ENCODE results near the gene CERK. TPM values are rescaled to one million over a fixed set of nuclear protein-coding genes. Genes with fewer than 3 reads are reported as not detected.
"Not testable (repeated sequence)": the region's sequence is repeated elsewhere in the genome, so short reads cannot be mapped to it uniquely, and the experiment has no call there.

Gene CERK
- total RNA-seq, 4 donors from 2014 or later, result 14.6 to 34.0 (median 26.6) TPM

GRCh38 chr22:46736705-46737104 lies 1.3 kb downstream of the CERK start:
- no peak for DNase-seq
- H3K27me3 ChIP-seq, result no peaks in the 10 kb centered on the region
- WGBS, 2 donors, result 34 to 43% methylated on average over 7 of the region's 8 CpGs
- TF ChIP-seq POLR2A (IDR thresholded peaks at IDR 0.05), result no peak
- no peak for TF ChIP-seq CTCF (IDR thresholded peaks at IDR 0.05)
- no peaks in the 10 kb centered on the region for H3K9me3 ChIP-seq
- H3K4me3 ChIP-seq, result peak overlapping the region; percentile 77 to 100 (median 88)
- no peaks in the 10 kb centered on the region for H3K36me3 ChIP-seq
- H3K4me1 ChIP-seq, result peaks cover 53 to 81% (median 57%) of the 10 kb centered on the region in 3 donors
- H3K27ac ChIP-seq, result peak overlapping the region; percentile 78 to 98 (median 86)
- intact Hi-C loops (cut with DNase I), result no loop called here

GRCh38 chr22:46735747-46736608 lies 2.1 kb downstream of the CERK start:
- Histone ChIP-seq H3K27me3 (no peaks in the 10 kb centered on the region), H3K4me3 (peak overlapping the region in 3 of 4 donors; percentile 78 to 100 (median 97)), H3K4me1 (peaks cover 60 to 88% (median 65%) of the 10 kb centered on the region in 3 donors), H3K27ac (peak overlapping the region; percentile 78 to 98 (median 86)), H3K9me3 (no peaks in the 10 kb centered on the region), H3K36me3 (no peaks in the 10 kb centered on the region)
- WGBS, 2 donors, result 52 to 75% methylated on average over 2 to 7 of the region's 13 CpGs
- intact Hi-C loops (cut with DNase I), result no loop called here
- TF ChIP-seq CTCF (IDR thresholded peaks at IDR 0.05), result no peak
- no peak for TF ChIP-seq POLR2A (IDR thresholded peaks at IDR 0.05)
- DNase-seq, result no peak

- 27 to 31% methylated on average over 8 to 12 of the region's 12 CpGs for WGBS, 2 donors
- H3K27me3 ChIP-seq, result no peaks in the 10 kb centered on the region
- no peaks in the 10 kb centered on the region for H3K36me3 ChIP-seq
- no peak for DNase-seq
- no peak for TF ChIP-seq POLR2A (IDR thresholded peaks at IDR 0.05)
- TF ChIP-seq CTCF (IDR thresholded peaks at IDR 0.05), result no peak
- intact Hi-C loops (cut with DNase I), result no loop called here
- H3K4me1 ChIP-seq, result peaks cover 63 to 93% (median 74%) of the 10 kb centered on the region in 3 donors
- H3K27ac ChIP-seq, result peak overlapping the region; percentile 78 to 98 (median 86)
- peak overlapping the region in 2 of 4 donors; percentile 97 to 100 for H3K4me3 ChIP-seq
- H3K9me3 ChIP-seq, result no peaks in the 10 kb centered on the region
Measured at GRCh38 chr22:46734830-46735453, 3.1 kb downstream of the CERK start.

- intact Hi-C loops (cut with DNase I); H3K9me3 ChIP-seq; H3K27me3 ChIP-seq; H3K36me3 ChIP-seq; DNase-seq: not testable (repeated sequence)
- 19 to 21% methylated on average over 12 of the region's 12 CpGs for WGBS, 2 donors
- Histone ChIP-seq H3K27ac (peak overlapping the region in 3 of 4 donors; percentile 78 to 98 (median 81)), H3K4me1 (peaks cover 57 to 93% (median 72%) of the 10 kb centered on the region in 3 donors), H3K4me3 (peak overlapping the region in 1 of 4 donors; percentile 100)
Measured at GRCh38 chr22:46734213-46734722, 3.8 kb downstream of the CERK start.

GRCh38 chr22:46732513-46732912 lies 5.5 kb downstream of the CERK start:
- no peak overlapping the region for H3K4me3 ChIP-seq
- H3K27me3 ChIP-seq, result no peaks in the 10 kb centered on the region
- H3K4me1 ChIP-seq, result peaks cover 49 to 100% (median 79%) of the 10 kb centered on the region in 3 donors
- peaks cover 0 to 21% (median 5%) of the 10 kb centered on the region in 3 donors for H3K36me3 ChIP-seq
- H3K9me3 ChIP-seq, result no peaks in the 10 kb centered on the region
- WGBS, 2 donors, result 72 to 74% methylated on average over 7 of the region's 7 CpGs
- TF ChIP-seq POLR2A (IDR thresholded peaks at IDR 0.05), result no peak
- no peak for TF ChIP-seq CTCF (IDR thresholded peaks at IDR 0.05)
- no peak for DNase-seq
- H3K27ac ChIP-seq, result peak overlapping the region in 1 of 4 donors; percentile 6
- intact Hi-C loops (cut with DNase I), result no loop called here

Measured in esophagus squamous epithelium (tissue), 5 donors.